ENCODE measurements around the gene CREB1. TPM values are rescaled to one million over a fixed set of nuclear protein-coding genes. Genes with fewer than 3 reads are reported as not detected.

CREB1 gene
- total and polyA plus RNA-seq, 9 of the 15 experiments (the other 6 are each of a cell fraction or from before 2014, with no cell fraction given), result 8.9 to 51.3 (median 19.5) TPM

- TF ChIP-seq SREBF2 (CRISPR knock-in tag; IDR thresholded peaks at IDR 0.05), result no peak
- TF ChIP-seq, protein P1, sequence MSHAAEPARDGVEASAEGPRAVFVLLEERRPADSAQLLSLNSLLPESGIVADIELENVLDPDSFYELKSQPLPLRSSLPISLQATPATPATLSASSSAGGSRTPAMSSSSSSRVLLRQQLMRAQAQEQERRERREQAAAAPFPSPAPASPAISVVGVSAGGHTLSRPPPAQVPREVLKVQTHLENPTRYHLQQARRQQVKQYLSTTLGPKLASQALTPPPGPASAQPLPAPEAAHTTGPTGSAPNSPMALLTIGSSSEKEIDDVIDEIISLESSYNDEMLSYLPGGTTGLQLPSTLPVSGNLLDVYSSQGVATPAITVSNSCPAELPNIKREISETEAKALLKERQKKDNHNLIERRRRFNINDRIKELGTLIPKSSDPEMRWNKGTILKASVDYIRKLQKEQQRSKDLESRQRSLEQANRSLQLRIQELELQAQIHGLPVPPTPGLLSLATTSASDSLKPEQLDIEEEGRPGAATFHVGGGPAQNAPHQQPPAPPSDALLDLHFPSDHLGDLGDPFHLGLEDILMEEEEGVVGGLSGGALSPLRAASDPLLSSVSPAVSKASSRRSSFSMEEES (CRISPR knock-in tag; IDR thresholded peaks at IDR 0.05), result no peak
- no peak for TF ChIP-seq HDAC3 (IDR thresholded peaks at IDR 0.05; ENCODE audit: borderline replicate concordance, partially characterized antibody)
- TF ChIP-seq CBX5 (IDR thresholded peaks at IDR 0.05; ENCODE audit: borderline replicate concordance, low read depth), result no peak
- no peak for TF ChIP-seq ZNF444 (CRISPR knock-in tag; IDR thresholded peaks at IDR 0.05)
- no peak for TF ChIP-seq ZKSCAN8 (CRISPR knock-in tag; IDR thresholded peaks at IDR 0.05)
- peak; percentile 19; the same call in 1 of the 2 replicates for TF ChIP-seq NCOR1 (IDR thresholded peaks at IDR 0.05)
- peak; percentile 32; the same call in 1 of the 2 replicates for TF ChIP-seq JUND (IDR thresholded peaks at IDR 0.05; ENCODE audit: borderline replicate concordance, low read depth, low read length)
- TF ChIP-seq JUND (tag; IDR thresholded peaks at IDR 0.05; ENCODE audit: borderline replicate concordance, low read depth, low read length), result no peak
- no peak for TF ChIP-seq JUN (IDR thresholded peaks at IDR 0.05; ENCODE audit: borderline replicate concordance, low read depth, low read length)
- no peak for TF ChIP-seq JUN (CRISPR knock-in tag; IDR thresholded peaks at IDR 0.05; ENCODE audit: borderline replicate concordance)
- TF ChIP-seq E2F6 (IDR thresholded peaks at IDR 0.05; ENCODE audit: borderline replicate concordance in 1 of 2, extremely low read depth in 1 of 2, insufficient read depth in 1 of 2, insufficient read length in 1 of 2, low read depth in 1 of 2, low read length in 1 of 2, poor library complexity in 1 of 2, severe bottlenecking in 1 of 2), result no peak
- no peak for TF ChIP-seq ZNF408 (CRISPR knock-in tag; IDR thresholded peaks at IDR 0.05; ENCODE audit: low read depth)
- no peak for TF ChIP-seq SNAPC5 (CRISPR knock-in tag; IDR thresholded peaks at IDR 0.05)
- TF ChIP-seq, protein P2, sequence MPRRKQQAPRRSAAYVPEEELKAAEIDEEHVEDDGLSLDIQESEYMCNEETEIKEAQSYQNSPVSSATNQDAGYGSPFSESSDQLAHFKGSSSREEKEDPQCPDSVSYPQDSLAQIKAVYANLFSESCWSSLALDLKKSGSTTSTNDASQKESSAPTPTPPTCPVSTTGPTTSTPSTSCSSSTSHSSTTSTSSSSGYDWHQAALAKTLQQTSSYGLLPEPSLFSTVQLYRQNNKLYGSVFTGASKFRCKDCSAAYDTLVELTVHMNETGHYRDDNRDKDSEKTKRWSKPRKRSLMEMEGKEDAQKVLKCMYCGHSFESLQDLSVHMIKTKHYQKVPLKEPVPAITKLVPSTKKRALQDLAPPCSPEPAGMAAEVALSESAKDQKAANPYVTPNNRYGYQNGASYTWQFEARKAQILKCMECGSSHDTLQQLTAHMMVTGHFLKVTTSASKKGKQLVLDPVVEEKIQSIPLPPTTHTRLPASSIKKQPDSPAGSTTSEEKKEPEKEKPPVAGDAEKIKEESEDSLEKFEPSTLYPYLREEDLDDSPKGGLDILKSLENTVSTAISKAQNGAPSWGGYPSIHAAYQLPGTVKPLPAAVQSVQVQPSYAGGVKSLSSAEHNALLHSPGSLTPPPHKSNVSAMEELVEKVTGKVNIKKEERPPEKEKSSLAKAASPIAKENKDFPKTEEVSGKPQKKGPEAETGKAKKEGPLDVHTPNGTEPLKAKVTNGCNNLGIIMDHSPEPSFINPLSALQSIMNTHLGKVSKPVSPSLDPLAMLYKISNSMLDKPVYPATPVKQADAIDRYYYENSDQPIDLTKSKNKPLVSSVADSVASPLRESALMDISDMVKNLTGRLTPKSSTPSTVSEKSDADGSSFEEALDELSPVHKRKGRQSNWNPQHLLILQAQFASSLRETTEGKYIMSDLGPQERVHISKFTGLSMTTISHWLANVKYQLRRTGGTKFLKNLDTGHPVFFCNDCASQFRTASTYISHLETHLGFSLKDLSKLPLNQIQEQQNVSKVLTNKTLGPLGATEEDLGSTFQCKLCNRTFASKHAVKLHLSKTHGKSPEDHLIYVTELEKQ (CRISPR knock-in tag; IDR thresholded peaks at IDR 0.05), result no peak
- no peak for TF ChIP-seq PTTG1 (tag; IDR thresholded peaks at IDR 0.05; ENCODE audit: low read depth)
- no peak for TF ChIP-seq ZNF551 (CRISPR knock-in tag; IDR thresholded peaks at IDR 0.05)
- no peak for TF ChIP-seq ZHX1 (conservative IDR thresholded peaks at IDR 0.05; ENCODE audit: low read length)
- no peak for TF ChIP-seq TEAD1 (CRISPR knock-in tag; IDR thresholded peaks at IDR 0.05)
- TF ChIP-seq PURB (CRISPR knock-in tag; IDR thresholded peaks at IDR 0.05; ENCODE audit: low read depth), result no peak
Observed at GRCh38 chr2:207534417-207534816, 4.7 kb downstream of the CREB1 start (continued).

All from K562 (cell line).